Brain microvascular endothelial cell (primary cell): Measurements from ENCODE around the gene ARID5B.

ENCODE experiments used
- DNase-seq: peaks from one replicate; pipeline ENCODE4 v3.0.0-alpha.2; 2020
- H3K27ac ChIP-seq: fragments of 250-450 bp; sonication (Bioruptor Pico); 2 replicates; pipeline ENCODE4 v1.5.1; 2020; ENCODE audit warnings: mild to moderate bottlenecking, moderate library complexity
- H3K27me3 ChIP-seq: fragments of 250-450 bp; sonication (Bioruptor Pico); replicated peaks from 2 replicates; pipeline ENCODE4 v1.5.1; 2020; ENCODE audit warnings: mild to moderate bottlenecking
- H3K36me3 ChIP-seq: fragments of 250-450 bp; sonication (Bioruptor Pico); replicated peaks from 2 replicates; pipeline ENCODE4 v1.5.1; 2020; ENCODE audit warnings: mild to moderate bottlenecking
- H3K4me3 ChIP-seq: 2 replicates; pipeline ENCODE4 v1.5.1; 2011; ENCODE audit warnings: low read depth, mild to moderate bottlenecking, control low read depth, low read length, moderate library complexity
- in situ Hi-C: cut with HindIII; loops from 2 replicates; pipeline ENCODE4 v1.10.0; 2017; ENCODE audit warnings: low sequenced_read_pairs, low pct_ligation_motif_present
- TF ChIP-seq, protein P1 (sequence below): IDR thresholded peaks from 2 replicates; pipeline ENCODE4 v1.5.1; 2011; ENCODE audit warnings: low read depth, mild to moderate bottlenecking, moderate library complexity, low read length, control low read depth, inconsistent platforms; ENCODE audit errors: missing control alignments

ARID5B gene

DNA sequence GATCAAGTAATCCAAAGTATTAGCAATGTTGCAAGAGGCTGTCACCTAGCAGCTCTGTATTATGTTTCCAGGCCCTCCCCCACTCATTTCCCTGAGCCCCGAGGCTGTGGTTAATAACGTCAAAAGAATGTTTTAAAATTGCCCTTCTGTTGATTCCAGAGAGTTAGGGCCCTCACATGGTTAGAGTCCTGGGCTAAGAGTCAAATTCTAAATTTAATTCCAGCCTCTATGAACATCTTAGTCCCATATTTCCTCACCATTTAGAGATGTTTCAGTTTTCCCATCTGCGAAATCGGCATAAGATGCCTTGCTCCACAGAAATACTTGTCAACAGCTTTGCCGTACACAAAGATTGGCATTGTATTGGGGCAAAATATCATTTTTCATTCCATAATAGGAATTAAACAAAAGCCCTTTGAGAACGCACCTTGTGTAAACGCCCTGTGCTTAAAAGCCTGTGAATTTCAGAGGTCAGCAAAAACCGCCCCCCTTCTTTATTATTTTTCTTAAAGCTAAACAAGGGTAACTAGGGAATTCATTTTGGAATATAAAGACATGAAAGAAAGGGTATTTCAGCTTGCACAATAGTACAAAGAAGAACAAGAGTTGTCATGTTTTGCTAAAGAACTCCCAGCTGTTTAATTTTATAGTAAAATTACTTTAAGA lies 135.8 kb downstream of the ARID5B start:
- H3K4me3 ChIP-seq, result no peak overlapping the region
- peak overlapping the region; percentile 54 for H3K27ac ChIP-seq
- no peaks in the 10 kb centered on the region for H3K27me3 ChIP-seq
- DNase-seq, result peak; percentile 64
- in situ Hi-C loops, result no loop called here
- TF ChIP-seq, protein P1, sequence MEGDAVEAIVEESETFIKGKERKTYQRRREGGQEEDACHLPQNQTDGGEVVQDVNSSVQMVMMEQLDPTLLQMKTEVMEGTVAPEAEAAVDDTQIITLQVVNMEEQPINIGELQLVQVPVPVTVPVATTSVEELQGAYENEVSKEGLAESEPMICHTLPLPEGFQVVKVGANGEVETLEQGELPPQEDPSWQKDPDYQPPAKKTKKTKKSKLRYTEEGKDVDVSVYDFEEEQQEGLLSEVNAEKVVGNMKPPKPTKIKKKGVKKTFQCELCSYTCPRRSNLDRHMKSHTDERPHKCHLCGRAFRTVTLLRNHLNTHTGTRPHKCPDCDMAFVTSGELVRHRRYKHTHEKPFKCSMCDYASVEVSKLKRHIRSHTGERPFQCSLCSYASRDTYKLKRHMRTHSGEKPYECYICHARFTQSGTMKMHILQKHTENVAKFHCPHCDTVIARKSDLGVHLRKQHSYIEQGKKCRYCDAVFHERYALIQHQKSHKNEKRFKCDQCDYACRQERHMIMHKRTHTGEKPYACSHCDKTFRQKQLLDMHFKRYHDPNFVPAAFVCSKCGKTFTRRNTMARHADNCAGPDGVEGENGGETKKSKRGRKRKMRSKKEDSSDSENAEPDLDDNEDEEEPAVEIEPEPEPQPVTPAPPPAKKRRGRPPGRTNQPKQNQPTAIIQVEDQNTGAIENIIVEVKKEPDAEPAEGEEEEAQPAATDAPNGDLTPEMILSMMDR, result no peak
- H3K36me3 ChIP-seq, result no peaks in the 10 kb centered on the region

DNA sequence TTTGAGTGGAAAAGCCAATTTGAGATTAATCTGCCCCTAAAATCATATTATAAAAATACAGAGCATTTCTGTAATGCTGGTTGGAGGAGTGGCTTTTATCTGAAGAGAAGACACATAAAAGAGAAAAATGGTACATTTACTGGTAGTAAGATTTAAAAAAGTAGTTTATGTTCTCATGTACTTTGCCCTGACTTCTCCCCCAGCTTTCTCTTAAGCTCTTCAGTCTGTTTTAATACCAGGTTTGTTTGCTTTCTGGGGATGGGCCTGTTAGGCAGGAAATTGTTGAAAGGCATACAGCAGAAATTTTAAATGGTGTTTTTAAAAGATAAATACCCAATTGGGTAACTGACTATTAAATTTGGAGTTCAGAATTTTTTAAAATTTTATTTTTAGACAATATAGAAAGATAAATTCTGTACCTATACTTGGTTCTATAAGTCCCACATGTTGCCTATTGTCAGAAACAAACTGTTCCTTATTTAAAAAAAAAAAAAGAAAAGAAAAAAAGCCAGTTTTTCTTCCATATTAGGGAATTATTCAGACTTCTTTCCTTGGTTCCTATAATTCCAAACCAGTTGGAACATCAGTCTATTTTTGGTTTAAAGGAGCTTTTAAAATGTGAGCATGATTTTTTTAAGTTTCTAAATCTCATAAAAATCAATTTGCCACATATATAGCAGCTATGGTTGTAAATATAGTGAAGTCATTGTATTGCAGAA lies 136.6 kb downstream of the ARID5B start:
- TF ChIP-seq, protein P1, result no peak
- in situ Hi-C loops, result no loop called here
- Histone ChIP-seq H3K27me3 (no peaks in the 10 kb centered on the region), H3K36me3 (no peaks in the 10 kb centered on the region), H3K4me3 (no peak overlapping the region), H3K27ac (peak overlapping the region; percentile 54)
- no peak for DNase-seq

DNA sequence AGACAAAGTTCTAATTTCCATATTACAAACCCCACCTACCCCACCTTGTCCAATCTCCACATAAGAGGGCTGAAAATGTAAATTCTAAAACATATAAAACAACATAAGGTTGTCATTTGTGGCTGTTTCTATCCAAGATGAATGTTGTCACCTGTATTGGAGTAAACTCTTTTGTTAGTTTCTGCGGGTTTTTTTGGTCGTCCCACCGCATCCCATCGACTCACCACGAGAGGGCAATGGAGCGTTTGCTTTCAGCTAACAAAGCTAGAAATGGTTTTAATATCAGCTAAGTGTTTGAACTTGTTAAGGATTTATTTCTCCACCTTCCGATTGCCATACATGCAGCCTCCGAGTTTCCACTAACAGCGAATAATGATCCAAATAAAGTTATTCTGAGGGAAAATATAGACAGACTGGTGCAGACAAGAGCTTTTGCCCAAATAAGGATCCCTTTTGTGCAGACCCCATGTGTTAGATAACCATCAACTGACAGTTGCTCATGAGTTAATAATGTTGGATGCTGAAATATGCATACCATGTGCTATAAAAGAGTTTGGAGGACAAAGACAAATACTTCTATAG lies 137.2 kb downstream of the ARID5B start:
- peak; percentile 75 for DNase-seq
- in situ Hi-C loops, result no loop called here
- Histone ChIP-seq H3K27me3 (no peaks in the 10 kb centered on the region), H3K27ac (peak overlapping the region; percentile 50), H3K36me3 (no peaks in the 10 kb centered on the region), H3K4me3 (no peak overlapping the region)
- TF ChIP-seq, protein P1, result peak; percentile 92

DNA sequence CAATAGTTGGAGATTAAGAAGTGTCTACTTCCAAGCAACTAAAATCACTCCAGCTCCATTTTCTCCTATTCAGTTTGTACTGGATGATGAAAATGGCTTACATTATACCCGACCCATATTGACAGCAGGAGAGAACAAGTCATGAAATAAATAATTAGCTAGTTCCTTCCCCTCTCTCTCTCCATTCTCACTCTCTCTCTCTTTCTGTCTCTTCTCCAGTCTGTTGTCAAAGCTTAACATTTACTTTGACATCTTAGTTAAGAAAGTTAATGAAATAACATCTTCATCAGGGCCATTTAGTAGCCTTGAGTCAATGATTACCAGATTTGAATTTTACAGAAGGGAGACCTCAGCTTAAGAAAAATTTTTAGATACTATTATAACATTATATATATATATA lies 138.5 kb downstream of the ARID5B start:
- in situ Hi-C loops, result no loop called here
- no peak overlapping the region for H3K4me3 ChIP-seq
- H3K27me3 ChIP-seq, result no peaks in the 10 kb centered on the region
- no peak overlapping the region for H3K27ac ChIP-seq
- TF ChIP-seq, protein P1, result no peak
- no peak for DNase-seq
- no peaks in the 10 kb centered on the region for H3K36me3 ChIP-seq

DNA sequence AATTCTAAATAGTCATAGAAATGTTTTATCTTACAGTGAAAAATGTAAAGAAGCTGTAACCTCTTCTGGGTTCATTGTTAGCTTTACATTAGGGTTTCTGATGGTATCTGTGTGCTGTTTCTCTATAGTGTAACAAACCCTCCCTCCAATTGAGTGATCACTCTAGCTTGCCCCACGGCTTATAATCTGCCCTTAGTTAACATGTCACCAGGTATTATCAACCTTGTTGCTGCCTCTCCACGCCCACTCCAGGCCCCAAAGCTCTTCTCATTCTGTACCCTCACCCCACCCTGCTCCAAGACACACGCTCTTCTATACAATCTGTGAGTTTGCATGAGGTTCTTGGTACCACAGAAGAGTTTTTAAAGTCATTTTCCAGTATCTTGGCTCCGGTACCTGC lies 139.4 kb downstream of the ARID5B start:
- Histone ChIP-seq H3K4me3 (no peak overlapping the region), H3K27ac (no peak overlapping the region), H3K27me3 (no peaks in the 10 kb centered on the region), H3K36me3 (no peaks in the 10 kb centered on the region)
- TF ChIP-seq, protein P1, result no peak
- DNase-seq, result no peak
- in situ Hi-C loops, result no loop called here
